Gastrocnemius medialis (tissue), 4 donors: ENCODE data around the gene HPCA. TPM values are rescaled to one million over a fixed set of nuclear protein-coding genes. Genes with fewer than 3 reads are reported as not detected.
"Not testable (repeated sequence)": the region's sequence is repeated elsewhere in the genome, so short reads cannot be mapped to it uniquely, and the experiment has no call there.

Experiments
- ATAC-seq, 2 donors: fragments of 150-250 bp; one replicate each; pipeline ENCODE4 v1.9.1; 2016
- DNase-seq, 2 donors: peaks; one replicate each; pipeline ENCODE4 v3.0.0-alpha.2; 2019
- H3K27ac ChIP-seq, 4 donors: fragments of 200-600 bp; sonication (generic); 1 replicate in 1 of 4; 2 replicates in 3 of 4; pipeline ENCODE4 v1.5.1; 2016 to 2018; ENCODE audit warnings: mild to moderate bottlenecking in 2 of 4, moderate library complexity in 1 of 4
- H3K27me3 ChIP-seq, 3 donors: fragments of 200-600 bp; sonication (generic) in 2 of 3; 1 replicate in 1 of 3; 2 replicates in 2 of 3; pipeline versions ENCODE4 v1.5.1 to v1.6.0; 2016 to 2019; ENCODE audit warnings: mild to moderate bottlenecking in 1 of 3, moderate library complexity in 1 of 3
- H3K36me3 ChIP-seq, 2 donors: fragments of 200-600 bp; sonication (generic) in 1 of 2; one replicate each; pipeline ENCODE4 v1.5.1; 2017 to 2018
- H3K4me1 ChIP-seq, 2 donors: fragments of 200-600 bp; sonication (generic) in 1 of 2; one replicate each; pipeline ENCODE4 v1.5.1; 2016 to 2017; ENCODE audit warnings: mild to moderate bottlenecking in 2 of 2
- H3K4me3 ChIP-seq, 4 donors: fragments of 200-600 bp; sonication (generic) in 3 of 4; 1 replicate in 1 of 4; 2 replicates in 3 of 4; pipeline ENCODE4 v1.5.1; 2016 to 2019; ENCODE audit warnings: mild to moderate bottlenecking in 2 of 4
- H3K9me3 ChIP-seq, 3 donors: fragments of 200-600 bp; sonication (generic) in 2 of 3; 1 replicate in 1 of 3; 2 replicates in 2 of 3; pipeline ENCODE4 v1.5.1; 2016 to 2019
- POLR2A ChIP-seq, 2 donors: fragments of 450-650 bp; IDR thresholded peaks; one replicate each; pipeline ENCODE4 v1.6.1; 2017; ENCODE audit warnings: antibody characterized with exemption in 2 of 2, mild to moderate bottlenecking in 2 of 2, moderate library complexity in 2 of 2
- in situ Hi-C, 4 donors: fragments of 200-750 bp; cut with MboI; loops; one replicate each; pipeline versions ENCODE4 v1.15.0 to v1.8.0; 2017; ENCODE audit warnings: low sequenced_read_pairs in 4 of 4
- intact Hi-C: fragments of 100-400 bp; cut with DNase I; formaldehyde crosslinking; loops from one replicate; pipeline ENCODE4 v1.15.1; 2023; ENCODE audit warnings: low total_unique reads
- total RNA-seq, 4 donors: library from RNA; depleted of rRNA; stranded (reverse); fragments of >200 nt; gene quantifications; one replicate each; pipeline versions ENCODE4 v1.1.0 to v1.2.3, GENCODE V29; 2016
- TF ChIP-seq, protein P1 (sequence below), 5 experiments: fragments of 450-650 bp in 3 of 5; fragments of 200-600 bp in 2 of 5; sonication (generic) in 2 of 5; IDR thresholded peaks in 4 of 5; conservative IDR thresholded peaks in 1 of 5; 1 replicate in 4 of 5; 2 replicates in 1 of 5; pipeline ENCODE4 v1.5.1; 2016 to 2019; ENCODE audit warnings: antibody characterized with exemption in 5 of 5, mild to moderate bottlenecking in 3 of 5, moderate library complexity in 3 of 5

HPCA gene
- total RNA-seq, 4 donors from 2014 or later = not detected

- no peak for DNase-seq
- Histone ChIP-seq H3K9me3 (no peaks in the 10 kb centered on the region), H3K27ac (no peak overlapping the region), H3K4me3 (no peak overlapping the region), H3K27me3 (peaks cover 8 to 9% (median 8%) of the 10 kb centered on the region in 3 donors), H3K36me3 (no peaks in the 10 kb centered on the region), H3K4me1 (peaks cover 0 to 6% of the 10 kb centered on the region in 2 donors)
- no peak for ATAC-seq
- in situ Hi-C loops (no loop called here), intact Hi-C loops (no loop called here)
- TF ChIP-seq, protein P1, sequence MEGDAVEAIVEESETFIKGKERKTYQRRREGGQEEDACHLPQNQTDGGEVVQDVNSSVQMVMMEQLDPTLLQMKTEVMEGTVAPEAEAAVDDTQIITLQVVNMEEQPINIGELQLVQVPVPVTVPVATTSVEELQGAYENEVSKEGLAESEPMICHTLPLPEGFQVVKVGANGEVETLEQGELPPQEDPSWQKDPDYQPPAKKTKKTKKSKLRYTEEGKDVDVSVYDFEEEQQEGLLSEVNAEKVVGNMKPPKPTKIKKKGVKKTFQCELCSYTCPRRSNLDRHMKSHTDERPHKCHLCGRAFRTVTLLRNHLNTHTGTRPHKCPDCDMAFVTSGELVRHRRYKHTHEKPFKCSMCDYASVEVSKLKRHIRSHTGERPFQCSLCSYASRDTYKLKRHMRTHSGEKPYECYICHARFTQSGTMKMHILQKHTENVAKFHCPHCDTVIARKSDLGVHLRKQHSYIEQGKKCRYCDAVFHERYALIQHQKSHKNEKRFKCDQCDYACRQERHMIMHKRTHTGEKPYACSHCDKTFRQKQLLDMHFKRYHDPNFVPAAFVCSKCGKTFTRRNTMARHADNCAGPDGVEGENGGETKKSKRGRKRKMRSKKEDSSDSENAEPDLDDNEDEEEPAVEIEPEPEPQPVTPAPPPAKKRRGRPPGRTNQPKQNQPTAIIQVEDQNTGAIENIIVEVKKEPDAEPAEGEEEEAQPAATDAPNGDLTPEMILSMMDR (IDR thresholded peaks at IDR 0.05 in 4 of 5, conservative IDR thresholded peaks at IDR 0.05 in 1 of 5) = no peak
Measured at GRCh38 chr1:32904797-32905196, 18.5 kb downstream of the HPCA start.

- H3K27ac ChIP-seq, in situ Hi-C loops, H3K27me3 ChIP-seq, H3K36me3 ChIP-seq, ATAC-seq, H3K4me3 ChIP-seq, DNase-seq, intact Hi-C loops, H3K9me3 ChIP-seq, H3K4me1 ChIP-seq: not testable (repeated sequence)
Measured at GRCh38 chr1:32905588-32905987, 19.3 kb downstream of the HPCA start.

DNA sequence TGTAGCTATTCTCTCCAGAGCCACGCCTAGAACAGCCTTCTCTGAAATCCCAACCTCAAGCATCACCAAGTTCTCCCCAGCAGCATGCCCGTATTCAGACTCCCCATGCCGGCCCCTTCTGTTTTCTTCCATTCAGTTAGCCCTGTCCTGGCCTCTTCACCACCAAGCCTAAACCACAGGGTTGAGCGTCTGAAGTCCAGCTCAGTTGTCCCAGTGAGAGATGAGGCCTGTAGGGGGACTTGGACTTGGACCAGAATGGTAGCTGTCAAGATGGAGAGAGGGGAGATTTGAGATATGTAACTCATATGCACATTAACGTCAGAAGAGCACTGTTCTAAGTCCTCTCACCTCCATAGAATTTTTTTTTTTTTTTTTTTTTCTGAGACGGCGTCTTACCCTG, 20.4 kb downstream of the HPCA start:
- intact Hi-C loops = no loop called here
- ATAC-seq = no peak
- H3K4me1 ChIP-seq = no peaks in the 10 kb centered on the region

GRCh38 chr1:32907435-32907834, 21.1 kb downstream of the HPCA start:
- no peak overlapping the region for H3K27ac ChIP-seq
- no peak for ATAC-seq
- no peak for DNase-seq
- H3K9me3 ChIP-seq = no peaks in the 10 kb centered on the region
- intact Hi-C loops = no loop called here
- H3K4me3 ChIP-seq = no peak overlapping the region
- H3K4me1 ChIP-seq = no peaks in the 10 kb centered on the region
- in situ Hi-C loops = no loop called here
- no peaks in the 10 kb centered on the region for H3K27me3 ChIP-seq
- no peaks in the 10 kb centered on the region for H3K36me3 ChIP-seq
- TF ChIP-seq POLR2A (IDR thresholded peaks at IDR 0.05) = no peak
- TF ChIP-seq, protein P1 (IDR thresholded peaks at IDR 0.05 in 4 of 5, conservative IDR thresholded peaks at IDR 0.05 in 1 of 5) = no peak

More for the DNA sequence above, 20.4 kb downstream of the HPCA start:
- Histone ChIP-seq H3K4me3 (no peak overlapping the region), H3K27ac (no peak overlapping the region), H3K36me3 (no peaks in the 10 kb centered on the region), H3K9me3 (no peaks in the 10 kb centered on the region), H3K27me3 (peaks cover 1 to 3% (median 2%) of the 10 kb centered on the region in 3 donors)
- no peak for DNase-seq
- in situ Hi-C loops = no loop called here
- TF ChIP-seq POLR2A (IDR thresholded peaks at IDR 0.05) = no peak
- TF ChIP-seq, protein P1 (IDR thresholded peaks at IDR 0.05 in 4 of 5, conservative IDR thresholded peaks at IDR 0.05 in 1 of 5) = no peak

DNA sequence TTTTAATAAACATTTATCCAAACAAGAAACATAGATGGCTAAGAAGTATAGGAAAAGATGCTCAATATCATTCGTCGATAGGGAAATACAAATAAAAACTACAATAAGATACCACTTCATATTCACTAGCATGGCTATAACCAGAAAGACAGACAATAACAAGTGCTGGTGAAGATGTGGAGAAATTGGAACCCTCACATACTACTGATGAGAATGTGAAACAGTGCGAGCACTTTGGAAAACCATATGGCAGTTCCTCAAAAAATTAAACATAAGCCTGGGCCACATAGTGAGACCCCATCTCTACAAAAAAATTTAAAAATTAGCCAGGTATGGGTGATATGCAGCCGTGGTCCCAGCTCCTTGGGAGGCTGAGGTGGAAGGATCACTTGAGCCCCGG, 24.0 kb downstream of the HPCA start:
- Histone ChIP-seq H3K27ac (no peak overlapping the region), H3K4me1 (no peaks in the 10 kb centered on the region), H3K27me3 (no peaks in the 10 kb centered on the region), H3K4me3 (no peak overlapping the region), H3K36me3 (no peaks in the 10 kb centered on the region), H3K9me3 (no peaks in the 10 kb centered on the region)
- intact Hi-C loops = no loop called here
- ATAC-seq = no peak
- no peak for TF ChIP-seq POLR2A (IDR thresholded peaks at IDR 0.05)
- TF ChIP-seq, protein P1 (IDR thresholded peaks at IDR 0.05 in 4 of 5, conservative IDR thresholded peaks at IDR 0.05 in 1 of 5) = no peak
- DNase-seq = no peak
- in situ Hi-C loops = no loop called here
